Ishikawa (cell line): ENCODE data around the gene NMU.

Source experiments
- CEBPB ChIP-seq: IDR thresholded peaks from 2 replicates; pipeline ENCODE4 v1.6.1; 2012
- CREB1 ChIP-seq: IDR thresholded peaks from 2 replicates; pipeline ENCODE4 v1.6.1; 2012; ENCODE audit warnings: low read depth
- EP300 ChIP-seq: IDR thresholded peaks from 2 replicates; pipeline ENCODE4 v1.6.1; 2012; ENCODE audit warnings: borderline replicate concordance
- RAD21 ChIP-seq: IDR thresholded peaks from 2 replicates; pipeline ENCODE4 v1.6.1; 2012; ENCODE audit warnings: low read depth

- no peak for TF ChIP-seq RAD21
- TF ChIP-seq EP300, result no peak; the same call in 1 of the 2 replicates
- no peak for TF ChIP-seq CEBPB
- no peak for TF ChIP-seq CREB1
Measured at GRCh38 chr4:55545641-55546505, 90.2 kb downstream of the NMU start.
